ENCODE data around the gene ALOX15. TPM values are rescaled to one million over a fixed set of nuclear protein-coding genes. Genes with fewer than 3 reads are reported as not detected.

Gene ALOX15
- total RNA-seq, 1 experiment from 2014 or later = 0.50 TPM

GRCh38 chr17:4617090-4617489 is 24.4 kb downstream of the ALOX15 start:
- peaks cover 6% of the 10 kb centered on the region for H3K4me1 Mint-ChIP-seq (ENCODE audit: low read depth, unreplicated experiment)
- no peak overlapping the region for H3K4me3 ChIP-seq (ENCODE audit: low read depth, low read length)
- DNase-seq = no peak
- no peaks in the 10 kb centered on the region for H3K4me1 ChIP-seq
- no peak for TF ChIP-seq CTCF (IDR thresholded peaks at IDR 0.05; ENCODE audit: insufficient read depth in 1 of 2, low read depth in 1 of 2, low read length in 1 of 2, severe bottlenecking in 1 of 2, unreplicated experiment in 1 of 2)
- H3K4me3 Mint-ChIP-seq (ENCODE audit: unreplicated experiment) = no peak overlapping the region
- H3K36me3 Mint-ChIP-seq (ENCODE audit: insufficient read depth, unreplicated experiment) = peaks cover 36% of the 10 kb centered on the region
- TSS peak; percentile 6 for BruUV-seq (replicated peaks)
- intact Hi-C loops (cut with micrococcal nuclease; ENCODE audit: unreplicated experiment) = no loop called here
- H3K9me3 ChIP-seq = no peaks in the 10 kb centered on the region
- no peaks in the 10 kb centered on the region for H3K27me3 Mint-ChIP-seq (ENCODE audit: insufficient read depth, unreplicated experiment)
- H3K36me3 ChIP-seq (ENCODE audit: control insufficient read depth, insufficient read depth, low read length) = no peaks in the 10 kb centered on the region
- H3K27ac Mint-ChIP-seq (ENCODE audit: unreplicated experiment) = no peak overlapping the region
- no peaks in the 10 kb centered on the region for H3K27me3 ChIP-seq (replicated peaks; ENCODE audit: control insufficient read depth, insufficient read depth, low read length)
- no peaks in the 10 kb centered on the region for H3K9me3 Mint-ChIP-seq (ENCODE audit: unreplicated experiment)
- ChIA-PET POLR2A (no interaction called here), CTCF (no interaction called here)

GRCh38 chr17:4616476-4616875 is 25.0 kb downstream of the ALOX15 start:
- ChIA-PET CTCF (no interaction called here), POLR2A (no interaction called here)
- no TSS peak for BruUV-seq (replicated peaks)

GRCh38 chr17:4610656-4611055 is 30.8 kb downstream of the ALOX15 start:
- Histone ChIP-seq H3K4me1 (peaks cover 31% of the 10 kb centered on the region), H3K36me3 (ENCODE audit: control insufficient read depth, insufficient read depth, low read length) (no peaks in the 10 kb centered on the region), H3K27me3 (replicated peaks; ENCODE audit: control insufficient read depth, insufficient read depth, low read length) (no peaks in the 10 kb centered on the region), H3K9me3 (no peaks in the 10 kb centered on the region), H3K4me3 (ENCODE audit: low read depth, low read length) (peak overlapping the region; percentile 45)
- H3K27ac Mint-ChIP-seq (ENCODE audit: unreplicated experiment) = peak overlapping the region; percentile 99
- intact Hi-C loops (cut with micrococcal nuclease; ENCODE audit: unreplicated experiment) = loop anchor here (1.0 kb wide), 1 partner anchor 10 kb away; no protein-coding TSS in a partner anchor
- peaks cover 6% of the 10 kb centered on the region for H3K4me1 Mint-ChIP-seq (ENCODE audit: low read depth, unreplicated experiment)
- peaks cover 68% of the 10 kb centered on the region for H3K36me3 Mint-ChIP-seq (ENCODE audit: insufficient read depth, unreplicated experiment)
- DNase-seq = peak; percentile 65 to 76
- ChIA-PET POLR2A (interaction anchor here (0.7 to 2.6 kb wide), 8 partner anchors 11 to 55 kb away, joined by 3 to 28 read pairs (median 4); partner anchors contain the start of gene SMTNL2), CTCF (interaction anchor here (0.8 to 1.9 kb wide), 5 partner anchors 10 to 44 kb away, joined by 3 to 14 read pairs (median 9); partner anchors contain the start of gene SMTNL2)
- H3K4me3 Mint-ChIP-seq (ENCODE audit: unreplicated experiment) = peak overlapping the region; percentile 93
- no peak for TF ChIP-seq CTCF (IDR thresholded peaks at IDR 0.05; ENCODE audit: insufficient read depth in 1 of 2, low read depth in 1 of 2, low read length in 1 of 2, severe bottlenecking in 1 of 2, unreplicated experiment in 1 of 2)
- H3K27me3 Mint-ChIP-seq (ENCODE audit: insufficient read depth, unreplicated experiment) = no peaks in the 10 kb centered on the region
- H3K9me3 Mint-ChIP-seq (ENCODE audit: unreplicated experiment) = no peaks in the 10 kb centered on the region
- BruUV-seq (replicated peaks) = TSS peak; percentile 81

More at GRCh38 chr17:4616476-4616875, 25.0 kb downstream of the ALOX15 start:
- H3K36me3 Mint-ChIP-seq (ENCODE audit: insufficient read depth, unreplicated experiment) = peaks cover 38% of the 10 kb centered on the region
- Histone ChIP-seq H3K36me3 (ENCODE audit: control insufficient read depth, insufficient read depth, low read length) (no peaks in the 10 kb centered on the region), H3K9me3 (no peaks in the 10 kb centered on the region), H3K4me1 (no peaks in the 10 kb centered on the region), H3K4me3 (ENCODE audit: low read depth, low read length) (no peak overlapping the region), H3K27me3 (replicated peaks; ENCODE audit: control insufficient read depth, insufficient read depth, low read length) (no peaks in the 10 kb centered on the region)
- H3K4me1 Mint-ChIP-seq (ENCODE audit: low read depth, unreplicated experiment) = peaks cover 6% of the 10 kb centered on the region
- H3K4me3 Mint-ChIP-seq (ENCODE audit: unreplicated experiment) = no peak overlapping the region
- no peak overlapping the region for H3K27ac Mint-ChIP-seq (ENCODE audit: unreplicated experiment)
- intact Hi-C loops (cut with micrococcal nuclease; ENCODE audit: unreplicated experiment) = no loop called here
- no peak for TF ChIP-seq CTCF (IDR thresholded peaks at IDR 0.05; ENCODE audit: insufficient read depth in 1 of 2, low read depth in 1 of 2, low read length in 1 of 2, severe bottlenecking in 1 of 2, unreplicated experiment in 1 of 2)
- H3K9me3 Mint-ChIP-seq (ENCODE audit: unreplicated experiment) = no peaks in the 10 kb centered on the region
- no peaks in the 10 kb centered on the region for H3K27me3 Mint-ChIP-seq (ENCODE audit: insufficient read depth, unreplicated experiment)
- DNase-seq = no peak
